Breast epithelium (tissue), 3 donors: ENCODE results near the gene TUBB2B.

ENCODE experiments used
- CTCF ChIP-seq, 3 donors: fragments of 450-650 bp; IDR thresholded peaks; one replicate each; pipeline ENCODE4 v1.5.1; 2016 to 2017; ENCODE audit warnings: antibody characterized with exemption in 3 of 3, mild to moderate bottlenecking in 3 of 3, moderate library complexity in 3 of 3
- POLR2A ChIP-seq: fragments of 450-650 bp; IDR thresholded peaks from one replicate; pipeline ENCODE4 v1.6.1; 2016; ENCODE audit warnings: antibody characterized with exemption, mild to moderate bottlenecking, moderate library complexity

- TF ChIP-seq POLR2A (no peak), CTCF (IDR thresholded peaks at IDR 0.05) (no peak)
Observed at GRCh38 chr6:3205913-3206312, 21.5 kb downstream of the TUBB2B start.
